Fibroblast of lung (primary cell): ENCODE measurements around the gene WNK2.

Experiments
- EZH2 ChIP-seq: IDR thresholded peaks from 2 replicates; pipeline ENCODE4 v1.5.1; 2012; ENCODE audit warnings: low read length, control low read depth, mild to moderate bottlenecking; ENCODE audit errors: missing control alignments
- TF ChIP-seq, protein P1 (sequence below), 2 donors: IDR thresholded peaks in 1 of 2; conservative IDR thresholded peaks in 1 of 2; 1 replicate in 1 of 2; 2 replicates in 1 of 2; pipeline ENCODE4 v1.5.1; 2011 to 2012; ENCODE audit warnings: low read length in 2 of 2, control low read depth in 1 of 2, inconsistent platforms in 1 of 2, low read depth in 1 of 2, mild to moderate bottlenecking in 1 of 2

DNA sequence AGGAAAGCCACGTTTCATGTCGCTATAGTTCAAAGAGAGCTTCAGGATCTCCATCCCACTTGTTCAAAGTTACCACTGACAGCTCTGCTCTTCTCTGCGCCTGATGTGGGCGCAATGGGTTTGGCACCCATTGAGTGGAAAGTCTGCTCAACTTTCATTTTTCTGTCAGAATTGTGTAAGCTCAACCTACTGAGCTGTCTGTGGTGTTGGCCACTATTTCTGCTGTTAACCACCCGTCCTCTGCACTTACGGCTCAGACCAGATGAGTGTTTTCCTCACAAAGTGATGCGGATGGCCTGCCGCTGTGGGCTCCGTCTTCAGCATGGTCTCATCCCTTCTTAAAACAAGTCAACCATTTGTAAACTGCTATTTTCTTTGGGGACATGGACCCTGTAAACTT lies 131.2 kb downstream of the WNK2 start:
- TF ChIP-seq EZH2 = no peak
- TF ChIP-seq, protein P1, sequence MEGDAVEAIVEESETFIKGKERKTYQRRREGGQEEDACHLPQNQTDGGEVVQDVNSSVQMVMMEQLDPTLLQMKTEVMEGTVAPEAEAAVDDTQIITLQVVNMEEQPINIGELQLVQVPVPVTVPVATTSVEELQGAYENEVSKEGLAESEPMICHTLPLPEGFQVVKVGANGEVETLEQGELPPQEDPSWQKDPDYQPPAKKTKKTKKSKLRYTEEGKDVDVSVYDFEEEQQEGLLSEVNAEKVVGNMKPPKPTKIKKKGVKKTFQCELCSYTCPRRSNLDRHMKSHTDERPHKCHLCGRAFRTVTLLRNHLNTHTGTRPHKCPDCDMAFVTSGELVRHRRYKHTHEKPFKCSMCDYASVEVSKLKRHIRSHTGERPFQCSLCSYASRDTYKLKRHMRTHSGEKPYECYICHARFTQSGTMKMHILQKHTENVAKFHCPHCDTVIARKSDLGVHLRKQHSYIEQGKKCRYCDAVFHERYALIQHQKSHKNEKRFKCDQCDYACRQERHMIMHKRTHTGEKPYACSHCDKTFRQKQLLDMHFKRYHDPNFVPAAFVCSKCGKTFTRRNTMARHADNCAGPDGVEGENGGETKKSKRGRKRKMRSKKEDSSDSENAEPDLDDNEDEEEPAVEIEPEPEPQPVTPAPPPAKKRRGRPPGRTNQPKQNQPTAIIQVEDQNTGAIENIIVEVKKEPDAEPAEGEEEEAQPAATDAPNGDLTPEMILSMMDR (conservative IDR thresholded peaks at IDR 0.05 in 1 of 2, IDR thresholded peaks at IDR 0.05 in 1 of 2; ENCODE audit: low read depth in 1 of 2, low read length in 2 of 2) = no peak
